Measurements from ENCODE around the gene OR11A1. TPM values are rescaled to one million over a fixed set of nuclear protein-coding genes. Genes with fewer than 3 reads are reported as not detected.

OR11A1 gene
- total and polyA plus RNA-seq, 2 experiments from 2014 or later: not detected

- TF ChIP-seq ZNF462 (CRISPR knock-in tag; IDR thresholded peaks at IDR 0.05): no peak
Observed at GRCh38 chr6:29462022-29462421, 5.2 kb upstream of the OR11A1 start (continued).

- Histone ChIP-seq H3K9me2 (ENCODE audit: insufficient read depth) (peaks cover 19% of the 10 kb centered on the region), H3K36me3 (ENCODE audit: insufficient read depth) (no peaks in the 10 kb centered on the region), H3K4me3 (no peak overlapping the region), H4K20me1 (replicated peaks; ENCODE audit: insufficient read depth) (no peaks in the 10 kb centered on the region), H3K27ac (ENCODE audit: low read depth) (no peak overlapping the region), H3K27me3 (ENCODE audit: insufficient read depth) (no peaks in the 10 kb centered on the region), H2AFZ (no peak overlapping the region), H3F3A (replicated peaks; ENCODE audit: low read depth) (no peaks in the 10 kb centered on the region), H3K4me1 (ENCODE audit: insufficient read depth) (no peaks in the 10 kb centered on the region), H3K4me2 (no peak overlapping the region), H3K79me2 (replicated peaks; ENCODE audit: insufficient read depth) (no peaks in the 10 kb centered on the region)
- no peak for DNase-seq (ENCODE audit: low spot score)
- Mint-ChIP-seq H3K9me3 (no peaks in the 10 kb centered on the region), H3K27me3 (ENCODE audit: insufficient read depth, low read depth, poor library complexity) (peaks cover 2% of the 10 kb centered on the region), H3K4me1 (0 out of 3 replicates have a peak, but pooled peaks cover 2% of the 10 kb centered on the region), H3K36me3 (ENCODE audit: low read depth) (no peaks in the 10 kb centered on the region), H3K4me3 (no peak overlapping the region), H3K27ac (no peak overlapping the region)
- no peak for ATAC-seq
- TF ChIP-seq EZH2 (IDR thresholded peaks at IDR 0.05; ENCODE audit: low read depth, unreplicated experiment) (no peak), EZH2phosphoT487 (IDR thresholded peaks at IDR 0.05; ENCODE audit: unreplicated experiment) (no peak), ZNF331 (CRISPR knock-in tag; IDR thresholded peaks at IDR 0.05; ENCODE audit: low read depth) (no peak)
- TF ChIP-seq, protein P1, sequence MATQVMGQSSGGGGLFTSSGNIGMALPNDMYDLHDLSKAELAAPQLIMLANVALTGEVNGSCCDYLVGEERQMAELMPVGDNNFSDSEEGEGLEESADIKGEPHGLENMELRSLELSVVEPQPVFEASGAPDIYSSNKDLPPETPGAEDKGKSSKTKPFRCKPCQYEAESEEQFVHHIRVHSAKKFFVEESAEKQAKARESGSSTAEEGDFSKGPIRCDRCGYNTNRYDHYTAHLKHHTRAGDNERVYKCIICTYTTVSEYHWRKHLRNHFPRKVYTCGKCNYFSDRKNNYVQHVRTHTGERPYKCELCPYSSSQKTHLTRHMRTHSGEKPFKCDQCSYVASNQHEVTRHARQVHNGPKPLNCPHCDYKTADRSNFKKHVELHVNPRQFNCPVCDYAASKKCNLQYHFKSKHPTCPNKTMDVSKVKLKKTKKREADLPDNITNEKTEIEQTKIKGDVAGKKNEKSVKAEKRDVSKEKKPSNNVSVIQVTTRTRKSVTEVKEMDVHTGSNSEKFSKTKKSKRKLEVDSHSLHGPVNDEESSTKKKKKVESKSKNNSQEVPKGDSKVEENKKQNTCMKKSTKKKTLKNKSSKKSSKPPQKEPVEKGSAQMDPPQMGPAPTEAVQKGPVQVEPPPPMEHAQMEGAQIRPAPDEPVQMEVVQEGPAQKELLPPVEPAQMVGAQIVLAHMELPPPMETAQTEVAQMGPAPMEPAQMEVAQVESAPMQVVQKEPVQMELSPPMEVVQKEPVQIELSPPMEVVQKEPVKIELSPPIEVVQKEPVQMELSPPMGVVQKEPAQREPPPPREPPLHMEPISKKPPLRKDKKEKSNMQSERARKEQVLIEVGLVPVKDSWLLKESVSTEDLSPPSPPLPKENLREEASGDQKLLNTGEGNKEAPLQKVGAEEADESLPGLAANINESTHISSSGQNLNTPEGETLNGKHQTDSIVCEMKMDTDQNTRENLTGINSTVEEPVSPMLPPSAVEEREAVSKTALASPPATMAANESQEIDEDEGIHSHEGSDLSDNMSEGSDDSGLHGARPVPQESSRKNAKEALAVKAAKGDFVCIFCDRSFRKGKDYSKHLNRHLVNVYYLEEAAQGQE (IDR thresholded peaks at IDR 0.05; ENCODE audit: unreplicated experiment): no peak
Observed at GRCh38 chr6:29461021-29461814, 4.3 kb upstream of the OR11A1 start.

All from GM23338 (cell line).